ENCODE results near the gene WDR33. TPM values are rescaled to one million over a fixed set of nuclear protein-coding genes. Genes with fewer than 3 reads are reported as not detected.
"Not testable (repeated sequence)": the region's sequence is repeated elsewhere in the genome, so short reads cannot be mapped to it uniquely, and the experiment has no call there.

Gene WDR33
- total RNA-seq, result 10 to 100 TPM; 46.0 to 47.4 TPM
- long read RNA-seq, full-length matches to known transcripts, result 10 of 56 reads
- long read RNA-seq, partial matches to known transcripts, result 37 of 56 reads
- long read RNA-seq, other reads (novel, unspliced or antisense), result 9 of 56 reads

- intact Hi-C loops (cut with DNase I, micrococcal nuclease), result no loop called here
- ATAC-seq (peak; percentile 98), DNase-seq (peak; percentile 93 to 94)
Observed at GRCh38 chr2:127810619-127811396, at the start of gene WDR33. Gene WDR33 (minus strand): TSS chr2:127811171. CDS start chr2:127770981, 40,190 bp downstream.

- intact Hi-C loops (cut with DNase I, micrococcal nuclease), result no loop called here
- no peak for DNase-seq
- no peak for ATAC-seq
Observed at GRCh38 chr2:127860130-127860529, 49.2 kb upstream of the WDR33 start.

- DNase-seq (peak; percentile 82 to 89), ATAC-seq (peak; percentile 54)
- intact Hi-C loops (cut with DNase I, micrococcal nuclease), result no loop called here
Observed at GRCh38 chr2:127859712-127860085, 48.7 kb upstream of the WDR33 start.

GRCh38 chr2:127857265-127857808, 46.4 kb upstream of the WDR33 start:
- intact Hi-C loops (cut with DNase I, micrococcal nuclease), result no loop called here
- DNase-seq (peak in 1 of 2 donors; percentile 23), ATAC-seq (peak; percentile 20)

GRCh38 chr2:127853671-127854070, 42.7 kb upstream of the WDR33 start:
- ATAC-seq, result no peak
- intact Hi-C loops (cut with DNase I, micrococcal nuclease), result no loop called here
- DNase-seq, result no peak

GRCh38 chr2:127852388-127852787, 41.4 kb upstream of the WDR33 start:
- intact Hi-C loops (cut with DNase I, micrococcal nuclease), result no loop called here
- ATAC-seq, result no peak
- no peak for DNase-seq

GRCh38 chr2:127847931-127848330, 37.0 kb upstream of the WDR33 start:
- ATAC-seq, result no peak
- intact Hi-C loops (cut with DNase I, micrococcal nuclease), result no loop called here
- DNase-seq, result no peak

- intact Hi-C loops (cut with DNase I, micrococcal nuclease), result no loop called here
- ATAC-seq, result no peak
- no peak for DNase-seq
Observed at GRCh38 chr2:127844973-127845372, 34.0 kb upstream of the WDR33 start.

- no peak for DNase-seq
- ATAC-seq, result no peak
- intact Hi-C loops (cut with DNase I, micrococcal nuclease), result no loop called here
Observed at GRCh38 chr2:127843677-127844076, 32.7 kb upstream of the WDR33 start.

- intact Hi-C loops (cut with DNase I, micrococcal nuclease), result no loop called here
- DNase-seq, result no peak
Observed at GRCh38 chr2:127841466-127842178, 30.7 kb upstream of the WDR33 start.

GRCh38 chr2:127840893-127841292, 29.9 kb upstream of the WDR33 start:
- DNase-seq (no peak), ATAC-seq (no peak)
- intact Hi-C loops (cut with DNase I, micrococcal nuclease), result no loop called here

More at GRCh38 chr2:127841466-127842178, 30.7 kb upstream of the WDR33 start:
- ATAC-seq, result no peak

GRCh38 chr2:127834951-127835350, 24.0 kb upstream of the WDR33 start:
- intact Hi-C loops (cut with DNase I, micrococcal nuclease), result no loop called here
- DNase-seq (no peak), ATAC-seq (no peak)

GRCh38 chr2:127829845-127830246, 18.9 kb upstream of the WDR33 start:
- intact Hi-C loops (cut with DNase I, micrococcal nuclease), result no loop called here
- ATAC-seq (peak; percentile 31), DNase-seq (peak; percentile 34 to 46)

GRCh38 chr2:127826708-127827107, 15.7 kb upstream of the WDR33 start:
- DNase-seq; intact Hi-C loops (cut with DNase I, micrococcal nuclease); ATAC-seq: not testable (repeated sequence)

GRCh38 chr2:127826047-127826446, 15.1 kb upstream of the WDR33 start:
- intact Hi-C loops (cut with DNase I, micrococcal nuclease), result no loop called here
- DNase-seq (no peak), ATAC-seq (no peak)

- ATAC-seq, result no peak
- DNase-seq, result no peak
- intact Hi-C loops (cut with DNase I, micrococcal nuclease), result no loop called here
Observed at GRCh38 chr2:127820080-127820668, 9.2 kb upstream of the WDR33 start.

GRCh38 chr2:127818794-127819425, 7.9 kb upstream of the WDR33 start:
- ATAC-seq (no peak), DNase-seq (no peak)
- intact Hi-C loops (cut with DNase I, micrococcal nuclease), result no loop called here

GRCh38 chr2:127818241-127818640, 7.3 kb upstream of the WDR33 start:
- intact Hi-C loops (cut with DNase I, micrococcal nuclease), result no loop called here
- peak; percentile 28 for ATAC-seq
- no peak for DNase-seq

GRCh38 chr2:127814677-127815076, 3.7 kb upstream of the WDR33 start:
- intact Hi-C loops (cut with DNase I, micrococcal nuclease), result no loop called here
- ATAC-seq (no peak), DNase-seq (no peak)

Measured in left colon (tissue), 2 donors.